Mesothelial cell of epicardium (in vitro differentiated cells): Measurements from ENCODE around the gene C1D. TPM values are rescaled to one million over a fixed set of nuclear protein-coding genes. Genes with fewer than 3 reads are reported as not detected.

Experiments used
- DNase-seq, 2 experiments: peaks; one replicate each; pipeline ENCODE4 v3.0.0; 2021; ENCODE audit warnings: low spot score in 2 of 2; ENCODE audit not compliant: unreplicated experiment in 2 of 2
- H3K27ac Mint-ChIP-seq: 2 replicates; pipeline ENCODE4 v1.8.0; 2021; ENCODE audit warnings: mixed read lengths
- H3K27me3 Mint-ChIP-seq: 2 replicates; pipeline ENCODE4 v1.8.0; 2021; ENCODE audit warnings: low read depth, mixed read lengths
- H3K36me3 Mint-ChIP-seq: 2 replicates; pipeline ENCODE4 v1.8.0; 2021; ENCODE audit warnings: mixed read lengths
- H3K4me1 Mint-ChIP-seq: 2 replicates; pipeline ENCODE4 v1.8.0; 2021; ENCODE audit warnings: mixed read lengths
- H3K4me3 Mint-ChIP-seq: 2 replicates; pipeline ENCODE4 v1.8.0; 2021; ENCODE audit warnings: mild to moderate bottlenecking, moderate library complexity, mixed read lengths
- H3K9me3 Mint-ChIP-seq: 2 replicates; pipeline ENCODE4 v1.8.0; 2021; ENCODE audit warnings: mixed read lengths
- CTCF ChIP-seq: fragments of 200-600 bp; sonication (generic); IDR thresholded peaks from one replicate; pipeline ENCODE4 v1.5.0; 2021; ENCODE audit warnings: antibody characterized with exemption; ENCODE audit not compliant: unreplicated experiment
- total RNA-seq: library from RNA; stranded (reverse); gene quantifications from 3 replicates; pipeline ENCODE4 v1.2.1, GENCODE V29; 2021

The C1D gene
- total RNA-seq, 1 donor from 2014 or later: 23.6 TPM

- Mint-ChIP-seq H3K4me1 (peaks cover 16% of the 10 kb centered on the region), H3K36me3 (peaks cover 7% of the 10 kb centered on the region), H3K4me3 (no peak overlapping the region), H3K27ac (no peak overlapping the region), H3K9me3 (peaks cover 18% of the 10 kb centered on the region), H3K27me3 (peaks cover 16% of the 10 kb centered on the region)
- TF ChIP-seq CTCF: no peak
- DNase-seq: no peak
These were observed 38.9 kb downstream of the C1D start for GRCh38 chr2:68023904-68024303.

- peaks cover 19% of the 10 kb centered on the region for H3K9me3 Mint-ChIP-seq
- no peak for TF ChIP-seq CTCF
These were observed 44.1 kb downstream of the C1D start for GRCh38 chr2:68018727-68019126.

GRCh38 chr2:68009526-68009925 is 53.3 kb downstream of the C1D start:
- H3K27me3 Mint-ChIP-seq: peaks cover 7% of the 10 kb centered on the region
- no peak for TF ChIP-seq CTCF
- H3K9me3 Mint-ChIP-seq: peaks cover 15% of the 10 kb centered on the region
- no peaks in the 10 kb centered on the region for H3K36me3 Mint-ChIP-seq
- H3K4me3 Mint-ChIP-seq: no peak overlapping the region
- H3K4me1 Mint-ChIP-seq: no peaks in the 10 kb centered on the region
- H3K27ac Mint-ChIP-seq: no peak overlapping the region
- DNase-seq: no peak

More at GRCh38 chr2:68018727-68019126, 44.1 kb downstream of the C1D start:
- H3K4me1 Mint-ChIP-seq: no peaks in the 10 kb centered on the region
- peaks cover 22% of the 10 kb centered on the region for H3K27me3 Mint-ChIP-seq
- DNase-seq: no peak
- no peaks in the 10 kb centered on the region for H3K36me3 Mint-ChIP-seq
- H3K4me3 Mint-ChIP-seq: no peak overlapping the region
- no peak overlapping the region for H3K27ac Mint-ChIP-seq

- no peak for TF ChIP-seq CTCF
- H3K36me3 Mint-ChIP-seq: peaks cover 2% of the 10 kb centered on the region
- no peak for DNase-seq
- H3K27me3 Mint-ChIP-seq: peaks cover 14% of the 10 kb centered on the region
- no peak overlapping the region for H3K4me3 Mint-ChIP-seq
- H3K27ac Mint-ChIP-seq: no peak overlapping the region
- no peaks in the 10 kb centered on the region for H3K4me1 Mint-ChIP-seq
- peaks cover 38% of the 10 kb centered on the region for H3K9me3 Mint-ChIP-seq
These were observed 62.5 kb downstream of the C1D start for GRCh38 chr2:68000170-68000825.

- Mint-ChIP-seq H3K4me3 (no peak overlapping the region), H3K36me3 (peaks cover 2% of the 10 kb centered on the region), H3K27me3 (peaks cover 14% of the 10 kb centered on the region), H3K4me1 (no peaks in the 10 kb centered on the region), H3K27ac (no peak overlapping the region), H3K9me3 (peaks cover 30% of the 10 kb centered on the region)
- DNase-seq: no peak
- TF ChIP-seq CTCF: no peak
These were observed 63.5 kb downstream of the C1D start for GRCh38 chr2:67999332-67999731.
